ENCODE measurements around the gene FASN.

DNA sequence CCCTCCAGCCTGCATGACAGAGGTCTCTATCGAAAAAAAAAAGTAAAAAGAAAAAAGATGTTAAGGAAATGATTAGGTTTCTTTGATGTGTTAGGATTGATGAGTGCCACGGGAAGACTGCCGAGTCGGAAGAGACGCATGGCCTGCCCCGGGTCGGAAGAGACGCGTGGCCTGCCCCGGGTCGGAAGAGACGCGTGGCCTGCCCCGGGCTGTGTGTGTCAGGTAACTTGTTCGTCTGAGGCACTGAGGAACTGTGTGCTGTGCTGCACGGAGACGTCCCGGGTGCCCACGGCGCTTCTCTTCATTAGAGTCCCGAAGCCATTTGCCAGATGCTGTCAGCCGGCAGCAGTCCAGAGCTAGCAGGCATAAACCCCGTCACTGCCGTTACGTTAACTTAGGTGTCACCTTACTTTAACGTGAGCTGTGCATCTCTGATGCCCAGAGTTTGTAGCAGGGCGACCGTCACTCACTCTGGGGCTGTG is 40.5 kb upstream of the FASN start:
- no peak for TF ChIP-seq EZH2 (IDR thresholded peaks at IDR 0.05)
- TF ChIP-seq POLR2AphosphoS5 (IDR thresholded peaks at IDR 0.05; ENCODE audit: borderline replicate concordance, low read depth, low read length): no peak
